PC-9 (cell line): ENCODE results near the gene CIITA.

Experiments used
- EZH2 ChIP-seq: fragments of 200-600 bp; sonication (generic); IDR thresholded peaks from 2 replicates; pipeline ENCODE4 v1.8.0; 2017; ENCODE audit warnings: antibody characterized with exemption, low read depth
- TF ChIP-seq, protein P1 (sequence below): fragments of 200-600 bp; sonication (generic); conservative IDR thresholded peaks from 2 replicates; pipeline ENCODE4 v1.6.1; 2017; ENCODE audit warnings: mixed run types, antibody characterized with exemption, mild to moderate bottlenecking, moderate library complexity

DNA sequence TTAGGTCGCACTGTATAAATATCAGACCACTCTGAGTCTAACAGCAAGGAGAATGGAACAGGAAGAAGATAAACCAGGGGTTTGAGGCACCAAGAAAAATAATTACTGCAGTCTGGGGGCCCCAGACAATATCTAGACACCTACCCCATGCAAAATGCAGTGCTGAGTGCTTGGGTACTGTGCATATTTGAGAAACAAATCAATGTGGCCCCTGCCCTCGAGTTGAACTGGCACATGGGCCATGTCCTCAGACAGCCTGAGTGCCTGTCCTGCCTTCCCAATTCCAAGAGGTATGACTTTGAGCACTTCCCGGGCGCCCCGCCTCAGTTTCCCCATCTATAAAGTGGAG is 6.2 kb upstream of the CIITA start:
- TF ChIP-seq, protein P1, sequence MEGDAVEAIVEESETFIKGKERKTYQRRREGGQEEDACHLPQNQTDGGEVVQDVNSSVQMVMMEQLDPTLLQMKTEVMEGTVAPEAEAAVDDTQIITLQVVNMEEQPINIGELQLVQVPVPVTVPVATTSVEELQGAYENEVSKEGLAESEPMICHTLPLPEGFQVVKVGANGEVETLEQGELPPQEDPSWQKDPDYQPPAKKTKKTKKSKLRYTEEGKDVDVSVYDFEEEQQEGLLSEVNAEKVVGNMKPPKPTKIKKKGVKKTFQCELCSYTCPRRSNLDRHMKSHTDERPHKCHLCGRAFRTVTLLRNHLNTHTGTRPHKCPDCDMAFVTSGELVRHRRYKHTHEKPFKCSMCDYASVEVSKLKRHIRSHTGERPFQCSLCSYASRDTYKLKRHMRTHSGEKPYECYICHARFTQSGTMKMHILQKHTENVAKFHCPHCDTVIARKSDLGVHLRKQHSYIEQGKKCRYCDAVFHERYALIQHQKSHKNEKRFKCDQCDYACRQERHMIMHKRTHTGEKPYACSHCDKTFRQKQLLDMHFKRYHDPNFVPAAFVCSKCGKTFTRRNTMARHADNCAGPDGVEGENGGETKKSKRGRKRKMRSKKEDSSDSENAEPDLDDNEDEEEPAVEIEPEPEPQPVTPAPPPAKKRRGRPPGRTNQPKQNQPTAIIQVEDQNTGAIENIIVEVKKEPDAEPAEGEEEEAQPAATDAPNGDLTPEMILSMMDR, result no peak
- TF ChIP-seq EZH2, result no peak
